ENCODE data around the gene PANK2. TPM values are rescaled to one million over a fixed set of nuclear protein-coding genes. Genes with fewer than 3 reads are reported as not detected.

The PANK2 gene
- polyA plus RNA-seq, 1 donor (not counting 4 experiments of a cell fraction or from before 2014, with no cell fraction given): 23.6 TPM

DNA sequence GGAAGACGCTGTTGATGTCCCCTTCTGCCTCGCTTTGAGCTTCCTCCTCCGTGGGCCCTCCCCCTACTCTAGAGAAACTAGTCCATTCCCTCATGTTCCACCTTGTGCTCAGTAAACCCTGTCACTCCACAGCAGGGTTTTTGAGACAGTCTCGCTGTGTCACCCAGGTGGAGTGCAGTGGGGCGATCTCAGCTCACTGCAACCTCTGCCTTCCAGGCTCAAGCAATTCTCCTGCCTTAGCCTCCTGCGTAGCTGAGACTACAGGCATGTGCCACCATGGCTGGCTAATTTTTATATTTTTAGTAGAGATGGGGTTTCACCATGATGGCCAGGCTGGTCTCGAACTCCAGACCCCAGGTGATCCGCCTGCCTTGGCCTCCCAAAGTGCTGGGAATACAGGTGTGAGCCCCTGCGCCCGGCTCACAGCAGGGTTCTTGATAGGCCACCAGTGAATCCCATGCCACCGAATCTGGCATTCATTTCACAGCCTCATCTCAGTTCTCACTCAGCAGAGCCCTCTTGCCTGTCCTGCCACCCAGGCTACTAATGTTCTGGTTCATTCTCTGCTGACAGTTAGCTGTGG, 36.0 kb downstream of the PANK2 start:
- Histone ChIP-seq H3K36me3 (ENCODE audit: control insufficient read depth in 2 of 2, extremely low read depth in 1 of 2, insufficient read depth in 2 of 2, low read length in 2 of 2) (peaks cover 18 to 19% of the 10 kb centered on the region in 2 experiments), H3K79me2 (ENCODE audit: control insufficient read depth, insufficient read depth, low read length) (peaks cover 15% of the 10 kb centered on the region), H3K27ac (ENCODE audit: control insufficient read depth, insufficient read depth, low read length) (no peak overlapping the region), H3K4me2 (ENCODE audit: control insufficient read depth, extremely low read depth, insufficient read depth, low read depth, low read length) (no peak overlapping the region), H3K27me3 (ENCODE audit: control insufficient read depth, extremely low read depth, insufficient read depth, low read length) (no peaks in the 10 kb centered on the region), H3K9ac (ENCODE audit: control insufficient read depth, extremely low read depth, insufficient read depth, low read length) (no peak overlapping the region), H3K4me1 (ENCODE audit: control insufficient read depth, extremely low read depth, insufficient read depth, low read length) (no peaks in the 10 kb centered on the region), H3K9me3 (ENCODE audit: control insufficient read depth, low read depth, low read length) (no peaks in the 10 kb centered on the region), H3K9me1 (ENCODE audit: control insufficient read depth, extremely low read depth, insufficient read depth, low read length) (no peaks in the 10 kb centered on the region), H4K20me1 (ENCODE audit: control insufficient read depth, extremely low read depth, insufficient read depth, low read length) (peaks cover 8% of the 10 kb centered on the region), H2AFZ (ENCODE audit: control insufficient read depth, low read length) (no peak overlapping the region), H3K4me3 (ENCODE audit: control insufficient read depth in 2 of 3, extremely low read depth in 1 of 3, insufficient read depth in 2 of 3, low read depth in 1 of 3, low read length in 3 of 3) (no peak overlapping the region)
- dilution Hi-C loops (cut with MboI; ENCODE audit: extremely low pct_ligation_motif_present, low sequenced_read_pairs): no loop called here
- DNase-seq (ENCODE audit: low read depth, low spot score) (no peak), FAIRE-seq (no peak)
- TF ChIP-seq EZH2 (IDR thresholded peaks at IDR 0.05; ENCODE audit: low read length): no peak
- no peak for TF ChIP-seq CTCF (optimal IDR thresholded peaks at IDR 0.05 in 1 of 3, IDR thresholded peaks at IDR 0.05 in 1 of 3, conservative IDR thresholded peaks at IDR 0.05 in 1 of 3; ENCODE audit: extremely low read depth in 1 of 3, insufficient read depth in 2 of 3, low read length in 3 of 3)

- Histone ChIP-seq H3K4me3 (ENCODE audit: control insufficient read depth in 2 of 3, extremely low read depth in 1 of 3, insufficient read depth in 2 of 3, low read depth in 1 of 3, low read length in 3 of 3) (no peak overlapping the region), H3K4me1 (ENCODE audit: control insufficient read depth, extremely low read depth, insufficient read depth, low read length) (no peaks in the 10 kb centered on the region), H4K20me1 (ENCODE audit: control insufficient read depth, extremely low read depth, insufficient read depth, low read length) (peaks cover 4% of the 10 kb centered on the region), H3K79me2 (ENCODE audit: control insufficient read depth, insufficient read depth, low read length) (peaks cover 15% of the 10 kb centered on the region), H3K9me3 (ENCODE audit: control insufficient read depth, low read depth, low read length) (no peaks in the 10 kb centered on the region), H3K36me3 (ENCODE audit: control insufficient read depth in 2 of 2, extremely low read depth in 1 of 2, insufficient read depth in 2 of 2, low read length in 2 of 2) (peaks cover 15 to 16% of the 10 kb centered on the region in 2 experiments), H3K27me3 (ENCODE audit: control insufficient read depth, extremely low read depth, insufficient read depth, low read length) (no peaks in the 10 kb centered on the region), H3K4me2 (ENCODE audit: control insufficient read depth, extremely low read depth, insufficient read depth, low read depth, low read length) (no peak overlapping the region), H3K9me1 (ENCODE audit: control insufficient read depth, extremely low read depth, insufficient read depth, low read length) (no peaks in the 10 kb centered on the region), H3K9ac (ENCODE audit: control insufficient read depth, extremely low read depth, insufficient read depth, low read length) (no peak overlapping the region), H2AFZ (ENCODE audit: control insufficient read depth, low read length) (no peak overlapping the region), H3K27ac (ENCODE audit: control insufficient read depth, insufficient read depth, low read length) (no peak overlapping the region)
- no peak for FAIRE-seq
- no peak for TF ChIP-seq EZH2 (IDR thresholded peaks at IDR 0.05; ENCODE audit: low read length)
- no peak for TF ChIP-seq CTCF (optimal IDR thresholded peaks at IDR 0.05 in 1 of 3, IDR thresholded peaks at IDR 0.05 in 1 of 3, conservative IDR thresholded peaks at IDR 0.05 in 1 of 3; ENCODE audit: extremely low read depth in 1 of 3, insufficient read depth in 2 of 3, low read length in 3 of 3)
- no peak for DNase-seq (ENCODE audit: low read depth, low spot score)
- dilution Hi-C loops (cut with MboI; ENCODE audit: extremely low pct_ligation_motif_present, low sequenced_read_pairs): no loop called here
Measured at GRCh38 chr20:3925899-3926638, 36.9 kb downstream of the PANK2 start.

Measured in keratinocyte (primary cell).